Nephron (organoid): ENCODE results near the gene TMED6.
A peak's percentile ranks its signal among the peaks of the same experiment; 100 is the strongest.

Experiments used
- H3K27ac Mint-ChIP-seq, 3 experiments: 2 replicates each; pipeline ENCODE4 v1.8.0; 2020; ENCODE audit warnings: mixed read lengths in 3 of 3, mild to moderate bottlenecking in 2 of 3, moderate library complexity in 1 of 3
- H3K27me3 Mint-ChIP-seq: 2 replicates; pipeline ENCODE4 v1.8.0; 2021; ENCODE audit warnings: low read depth, mild to moderate bottlenecking, moderate library complexity, mixed read lengths
- H3K36me3 Mint-ChIP-seq: 2 replicates; pipeline ENCODE4 v1.8.0; 2020; ENCODE audit warnings: low read depth, mixed read lengths
- H3K4me1 Mint-ChIP-seq: 2 replicates; pipeline ENCODE4 v1.8.0; 2020; ENCODE audit warnings: mixed read lengths
- H3K4me3 Mint-ChIP-seq, 3 experiments: 2 replicates each; pipeline ENCODE4 v1.8.0; 2020; ENCODE audit warnings: mild to moderate bottlenecking in 3 of 3, mixed read lengths in 3 of 3, moderate library complexity in 2 of 3
- H3K9me3 Mint-ChIP-seq: 2 replicates; pipeline ENCODE4 v1.8.0; 2020; ENCODE audit warnings: mixed read lengths
- CTCF ChIP-seq, 3 experiments: fragments of 200-600 bp; sonication (generic); IDR thresholded peaks; one replicate each; pipeline ENCODE4 v1.5.0; 2021; ENCODE audit warnings: antibody characterized with exemption in 3 of 3; ENCODE audit not compliant: unreplicated experiment in 3 of 3

TMED6 gene

DNA sequence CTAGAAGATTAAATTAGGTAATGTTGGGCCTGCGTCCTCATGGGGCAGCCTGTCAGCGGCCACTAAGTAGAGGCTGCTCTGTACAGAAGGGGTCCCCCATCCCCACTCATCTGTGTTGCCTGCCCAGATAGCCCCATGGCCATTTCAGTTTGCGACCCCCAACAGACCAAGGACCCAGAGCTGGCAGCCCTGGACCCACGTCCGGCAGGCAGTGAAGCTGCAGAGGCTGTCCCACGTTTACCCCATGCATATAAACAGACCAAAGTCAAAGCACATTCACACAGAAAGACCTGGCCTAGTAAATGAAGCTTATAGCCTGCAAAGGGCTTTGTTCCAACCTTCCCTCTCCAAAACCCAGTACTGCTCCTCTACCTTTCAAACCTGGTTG, 25.8 kb downstream of the TMED6 start:
- Mint-ChIP-seq H3K36me3 (peaks cover 49% of the 10 kb centered on the region), H3K9me3 (no peaks in the 10 kb centered on the region), H3K4me3 (peak overlapping the region in 1 of 3 experiments; percentile 29), H3K4me1 (peaks cover 25% of the 10 kb centered on the region), H3K27ac (peak overlapping the region in 2 of 3 experiments; percentile 62 to 92), H3K27me3 (no peaks in the 10 kb centered on the region)
- no peak for TF ChIP-seq CTCF (IDR thresholded peaks at IDR 0.05; ENCODE audit: unreplicated experiment in 3 of 3)

DNA sequence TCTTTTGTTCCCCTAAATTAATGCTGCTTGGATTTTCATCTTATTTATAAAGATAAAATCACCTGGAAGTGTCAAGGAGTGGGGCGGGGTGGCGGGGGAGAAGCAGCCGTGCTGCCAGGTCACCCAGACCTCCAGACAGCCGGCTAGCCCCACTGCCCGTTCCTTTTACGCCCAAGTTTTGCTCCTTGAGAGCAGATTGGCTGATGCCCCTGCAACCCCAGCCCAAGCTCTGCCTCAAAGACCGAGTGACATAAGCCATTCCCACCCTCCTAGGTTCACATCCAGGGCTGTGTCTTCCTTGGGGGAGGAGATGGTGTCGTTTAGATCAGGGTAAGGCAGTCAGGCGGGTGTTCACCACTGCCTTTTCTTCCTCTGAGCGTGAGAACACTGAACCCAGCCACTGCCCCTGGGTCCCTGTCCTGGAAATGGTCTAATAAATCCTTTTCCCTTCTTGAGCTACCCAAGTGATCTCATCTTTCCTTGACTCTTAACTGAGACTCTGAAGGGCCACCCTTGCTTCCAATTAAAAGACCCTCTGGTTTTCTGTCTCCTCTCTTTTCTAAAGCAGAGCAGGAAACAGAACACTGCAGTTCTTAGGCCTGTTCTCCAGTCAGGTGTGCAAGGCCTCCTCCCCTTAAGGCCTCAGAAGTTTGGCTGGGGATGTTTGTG, 26.9 kb downstream of the TMED6 start:
- Mint-ChIP-seq H3K9me3 (no peaks in the 10 kb centered on the region), H3K27me3 (no peaks in the 10 kb centered on the region), H3K36me3 (peaks cover 54% of the 10 kb centered on the region), H3K4me3 (no peak overlapping the region), H3K4me1 (peaks cover 25% of the 10 kb centered on the region), H3K27ac (no peak overlapping the region)
- TF ChIP-seq CTCF (IDR thresholded peaks at IDR 0.05; ENCODE audit: unreplicated experiment in 3 of 3), result no peak

GRCh38 chr16:69324013-69324531, 27.5 kb downstream of the TMED6 start:
- H3K36me3 Mint-ChIP-seq, result peaks cover 57% of the 10 kb centered on the region
- no peak overlapping the region for H3K27ac Mint-ChIP-seq

DNA sequence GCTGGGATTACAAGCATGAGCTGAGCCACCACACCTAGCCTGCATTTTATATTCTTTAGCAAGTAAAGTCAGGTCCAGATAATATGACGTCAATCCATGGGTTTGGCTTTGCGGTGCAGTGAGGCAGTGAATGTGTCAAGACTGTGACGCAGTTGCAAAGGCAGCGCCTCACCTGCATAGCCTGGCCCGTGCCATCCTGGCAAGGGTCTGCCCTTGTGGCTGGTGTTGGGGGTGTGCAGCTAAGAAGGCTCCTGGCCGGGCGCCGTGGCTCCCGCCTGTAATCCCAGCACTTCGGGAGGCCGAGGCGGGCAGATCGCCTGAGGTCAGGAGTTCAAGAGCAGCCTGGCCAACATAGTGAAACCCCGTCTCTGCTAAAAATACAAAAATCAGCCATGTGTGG, 28.2 kb downstream of the TMED6 start:
- no peak overlapping the region for H3K4me3 Mint-ChIP-seq
- H3K36me3 Mint-ChIP-seq, result peaks cover 54% of the 10 kb centered on the region
- H3K9me3 Mint-ChIP-seq, result no peaks in the 10 kb centered on the region
- no peaks in the 10 kb centered on the region for H3K27me3 Mint-ChIP-seq
- H3K4me1 Mint-ChIP-seq, result peaks cover 14% of the 10 kb centered on the region
- TF ChIP-seq CTCF (IDR thresholded peaks at IDR 0.05; ENCODE audit: unreplicated experiment in 3 of 3), result no peak
- H3K27ac Mint-ChIP-seq, result no peak overlapping the region

More at GRCh38 chr16:69324013-69324531, 27.5 kb downstream of the TMED6 start:
- Mint-ChIP-seq H3K27me3 (no peaks in the 10 kb centered on the region), H3K9me3 (no peaks in the 10 kb centered on the region), H3K4me3 (no peak overlapping the region), H3K4me1 (peaks cover 20% of the 10 kb centered on the region)
- no peak for TF ChIP-seq CTCF (IDR thresholded peaks at IDR 0.05; ENCODE audit: unreplicated experiment in 3 of 3)

- H3K4me1 Mint-ChIP-seq, result peaks cover 11% of the 10 kb centered on the region
- no peaks in the 10 kb centered on the region for H3K27me3 Mint-ChIP-seq
- no peak overlapping the region for H3K4me3 Mint-ChIP-seq
These were observed 29.2 kb downstream of the TMED6 start for GRCh38 chr16:69322343-69322742.

More at GRCh38 chr16:69322343-69322742, 29.2 kb downstream of the TMED6 start:
- Mint-ChIP-seq H3K9me3 (no peaks in the 10 kb centered on the region), H3K27ac (peak overlapping the region in 1 of 3 experiments; percentile 25), H3K36me3 (peaks cover 55% of the 10 kb centered on the region)
- TF ChIP-seq CTCF (IDR thresholded peaks at IDR 0.05; ENCODE audit: unreplicated experiment in 3 of 3), result no peak
